SK-N-MC (cell line): ENCODE measurements around the gene SAMMSON.

Experiments
- EZH2 ChIP-seq: fragments of 200-600 bp; sonication (generic); IDR thresholded peaks from one replicate; pipeline ENCODE4 v1.6.1; 2017; ENCODE audit warnings: antibody characterized with exemption
- FOXP2 ChIP-seq: optimal IDR thresholded peaks from 2 replicates; pipeline ENCODE3; 2011; ENCODE audit warnings: mild to moderate bottlenecking, moderate library complexity; ENCODE audit not compliant: insufficient read depth; ENCODE audit errors: extremely low read length, control extremely low read depth
- POLR2AphosphoS5 ChIP-seq: IDR thresholded peaks from 2 replicates; pipeline ENCODE4 v1.6.1; 2012; ENCODE audit warnings: mild to moderate bottlenecking, low read depth, low read length, borderline replicate concordance

DNA sequence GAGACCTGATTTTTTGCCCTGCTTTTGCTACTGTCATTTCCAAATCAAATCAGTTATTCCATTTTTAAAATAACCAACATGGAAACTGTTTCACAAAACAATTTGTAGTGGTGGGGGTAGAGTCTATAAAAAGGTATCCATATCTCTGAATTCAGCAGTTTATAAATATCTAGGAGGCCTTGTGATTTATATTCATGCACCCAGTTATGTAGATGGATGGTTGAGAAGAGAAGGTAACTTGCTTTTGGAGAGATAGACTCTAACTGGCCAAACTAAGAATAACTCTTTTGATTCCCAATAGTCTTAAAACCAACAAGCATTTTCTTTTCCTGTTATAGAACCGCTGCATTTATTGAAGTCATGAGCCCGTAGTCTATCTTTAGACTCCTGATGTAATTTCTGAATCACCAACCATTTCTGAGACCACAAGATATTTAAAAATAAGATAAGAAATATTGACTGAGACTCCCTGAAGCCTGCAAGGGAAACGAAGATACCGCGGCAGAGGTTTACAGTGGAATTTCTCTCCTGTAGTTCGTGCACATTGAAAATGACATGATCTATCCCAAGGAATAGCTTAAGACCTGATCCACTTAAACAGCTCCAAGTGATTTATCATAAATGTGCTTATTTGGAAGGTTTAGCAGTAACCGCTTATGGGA, 68.5 kb downstream of the SAMMSON start:
- no peak for TF ChIP-seq EZH2
- TF ChIP-seq POLR2AphosphoS5, result no peak
- no peak for TF ChIP-seq FOXP2
